Progenitor cell of endocrine pancreas (in vitro differentiated cells): ENCODE data around the gene SPATA13. TPM values are rescaled to one million over a fixed set of nuclear protein-coding genes. Genes with fewer than 3 reads are reported as not detected.

Experiments used
- DNase-seq: peaks from one replicate; pipeline ENCODE4 v3.0.0; 2021; ENCODE audit warnings: low spot score; ENCODE audit not compliant: unreplicated experiment
- H3K27ac Mint-ChIP-seq: 2 replicates; pipeline ENCODE4 v1.8.0; 2021; ENCODE audit warnings: mild to moderate bottlenecking, moderate library complexity, mixed read lengths
- H3K27me3 Mint-ChIP-seq: 2 replicates; pipeline ENCODE4 v1.8.0; 2021; ENCODE audit warnings: mixed read lengths
- H3K36me3 Mint-ChIP-seq: 2 replicates; pipeline ENCODE4 v1.8.0; 2022; ENCODE audit warnings: mixed read lengths; ENCODE audit not compliant: insufficient read depth
- H3K4me1 Mint-ChIP-seq: 2 replicates; pipeline ENCODE4 v1.8.0; 2021; ENCODE audit warnings: low read depth, mixed read lengths
- H3K4me3 Mint-ChIP-seq: 2 replicates; pipeline ENCODE4 v1.8.0; 2021; ENCODE audit warnings: low read depth, mild to moderate bottlenecking, moderate library complexity, mixed read lengths
- H3K9me3 Mint-ChIP-seq: 2 replicates; pipeline ENCODE4 v1.8.0; 2021; ENCODE audit warnings: low read depth, mixed read lengths
- CTCF ChIP-seq: fragments of 200-600 bp; sonication (generic); IDR thresholded peaks from one replicate; pipeline ENCODE4 v1.5.0; 2021; ENCODE audit warnings: antibody characterized with exemption, mild to moderate bottlenecking; ENCODE audit not compliant: unreplicated experiment
- total RNA-seq: library from RNA; stranded (reverse); gene quantifications from 2 replicates; pipeline ENCODE4 v1.2.1, GENCODE V29; 2021

Gene SPATA13
- total RNA-seq, 1 donor from 2014 or later: 32.5 TPM

GRCh38 chr13:24221007-24221406 lies 60.5 kb downstream of the SPATA13 start:
- no peak for TF ChIP-seq CTCF
- H3K9me3 Mint-ChIP-seq: no peaks in the 10 kb centered on the region
- H3K27ac Mint-ChIP-seq: peak overlapping the region; percentile 93
- no peak for DNase-seq
- H3K4me3 Mint-ChIP-seq: no peak overlapping the region
- H3K4me1 Mint-ChIP-seq: peaks cover 28% of the 10 kb centered on the region
- no peaks in the 10 kb centered on the region for H3K36me3 Mint-ChIP-seq
- no peaks in the 10 kb centered on the region for H3K27me3 Mint-ChIP-seq

GRCh38 chr13:24222756-24223155 lies 62.2 kb downstream of the SPATA13 start:
- H3K27me3 Mint-ChIP-seq: no peaks in the 10 kb centered on the region
- no peak for TF ChIP-seq CTCF
- H3K36me3 Mint-ChIP-seq: no peaks in the 10 kb centered on the region
- DNase-seq: no peak
- no peak overlapping the region for H3K27ac Mint-ChIP-seq
- peaks cover 25% of the 10 kb centered on the region for H3K4me1 Mint-ChIP-seq
- H3K9me3 Mint-ChIP-seq: no peaks in the 10 kb centered on the region
- H3K4me3 Mint-ChIP-seq: no peak overlapping the region

GRCh38 chr13:24223341-24224231 lies 63.1 kb downstream of the SPATA13 start:
- Mint-ChIP-seq H3K4me3 (no peak overlapping the region), H3K9me3 (no peaks in the 10 kb centered on the region), H3K36me3 (no peaks in the 10 kb centered on the region), H3K27ac (no peak overlapping the region), H3K4me1 (peaks cover 22% of the 10 kb centered on the region), H3K27me3 (no peaks in the 10 kb centered on the region)
- no peak for DNase-seq
- no peak for TF ChIP-seq CTCF

GRCh38 chr13:24224232-24224680 lies 63.7 kb downstream of the SPATA13 start:
- no peak overlapping the region for H3K27ac Mint-ChIP-seq
- DNase-seq: no peak
- no peaks in the 10 kb centered on the region for H3K27me3 Mint-ChIP-seq
- H3K4me3 Mint-ChIP-seq: no peak overlapping the region
- peaks cover 21% of the 10 kb centered on the region for H3K4me1 Mint-ChIP-seq
- no peaks in the 10 kb centered on the region for H3K36me3 Mint-ChIP-seq
- TF ChIP-seq CTCF: no peak
- H3K9me3 Mint-ChIP-seq: no peaks in the 10 kb centered on the region

GRCh38 chr13:24225062-24225461 lies 64.5 kb downstream of the SPATA13 start:
- no peak for TF ChIP-seq CTCF
- Mint-ChIP-seq H3K27ac (no peak overlapping the region), H3K4me1 (peaks cover 17% of the 10 kb centered on the region), H3K27me3 (no peaks in the 10 kb centered on the region), H3K36me3 (no peaks in the 10 kb centered on the region), H3K9me3 (no peaks in the 10 kb centered on the region), H3K4me3 (no peak overlapping the region)
- DNase-seq: no peak
